ENCODE data around the gene CAPNS1. TPM values are rescaled to one million over a fixed set of nuclear protein-coding genes. Genes with fewer than 3 reads are reported as not detected.
A peak's percentile ranks its signal among the peaks of the same experiment; 100 is the strongest.
"Not testable (repeated sequence)": the region's sequence is repeated elsewhere in the genome, so short reads cannot be mapped to it uniquely, and the experiment has no call there.

Gene CAPNS1
- total RNA-seq, 1 donor from 2014 or later = 854 TPM

DNA sequence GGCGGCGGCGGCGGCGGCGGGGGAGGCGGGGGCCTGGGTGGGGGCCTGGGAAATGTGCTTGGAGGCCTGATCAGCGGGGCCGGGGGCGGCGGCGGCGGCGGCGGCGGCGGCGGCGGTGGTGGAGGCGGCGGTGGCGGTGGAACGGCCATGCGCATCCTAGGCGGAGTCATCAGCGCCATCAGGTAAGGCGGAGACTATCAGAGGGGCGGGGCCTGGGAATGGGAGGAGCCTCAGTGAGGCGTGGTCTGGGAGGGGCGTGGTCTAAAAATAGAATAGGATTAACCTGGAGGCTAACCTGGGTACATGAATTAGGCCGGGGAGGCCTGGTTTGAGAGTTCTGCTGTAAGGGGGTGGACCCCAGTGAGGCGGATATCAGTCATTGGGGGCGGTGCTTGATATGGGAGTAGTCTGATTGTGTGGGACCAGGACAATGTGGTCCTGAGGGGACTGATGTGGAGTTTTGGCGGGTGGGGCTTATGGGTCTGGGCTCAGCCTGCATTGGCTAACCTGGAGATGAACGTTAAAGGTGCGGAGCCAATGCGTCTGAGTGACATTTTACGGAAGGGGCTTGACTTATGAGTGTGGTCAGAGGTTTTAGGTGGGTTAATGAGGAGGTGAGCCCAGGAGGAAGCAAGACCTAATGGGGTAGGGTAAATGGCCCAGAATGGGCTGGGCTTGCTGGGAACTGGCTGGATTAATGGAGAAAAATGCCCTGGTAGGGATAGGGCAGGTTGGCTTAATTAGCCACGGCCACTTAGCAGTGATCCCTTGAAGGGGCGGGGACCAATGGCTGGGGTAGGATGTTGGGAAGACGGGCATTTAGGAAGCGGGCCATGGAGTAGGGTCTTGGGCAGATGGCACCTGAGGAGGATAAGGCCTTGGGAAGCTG, 1.4 kb downstream of the CAPNS1 start:
- ATAC-seq = peak; percentile 71
- intact Hi-C loops (cut with DNase I) = no loop called here
- peak; percentile 92 for DNase-seq (ENCODE audit: missing footprints)

- no peak for DNase-seq (ENCODE audit: missing footprints)
- intact Hi-C loops (cut with DNase I) = no loop called here
- no peak for ATAC-seq
Measured at GRCh38 chr19:36142046-36142445, 2.2 kb downstream of the CAPNS1 start.

GRCh38 chr19:36142496-36142895, 2.6 kb downstream of the CAPNS1 start:
- intact Hi-C loops (cut with DNase I) = no loop called here

DNA sequence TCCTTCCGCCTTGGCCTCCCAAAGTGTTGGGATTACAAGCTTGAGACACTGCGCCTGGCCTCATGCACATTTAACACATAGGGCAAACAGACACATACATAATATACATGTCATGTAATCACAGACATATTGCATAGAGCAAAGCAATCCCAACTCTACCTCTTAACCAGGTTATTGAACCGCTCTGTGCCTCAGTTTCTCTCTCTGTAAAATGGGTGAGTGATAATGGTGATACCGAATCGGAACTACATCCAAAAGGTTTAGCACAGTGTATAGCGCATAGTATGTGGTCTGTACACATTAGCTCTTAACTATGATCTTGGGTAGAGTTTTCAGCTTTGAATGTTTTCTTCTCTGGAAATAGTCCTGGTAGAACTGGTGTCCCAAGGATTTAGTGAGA, 4.8 kb downstream of the CAPNS1 start:
- DNase-seq (ENCODE audit: missing footprints) = no peak
- intact Hi-C loops (cut with DNase I) = no loop called here
- no peak for ATAC-seq

More at GRCh38 chr19:36142496-36142895, 2.6 kb downstream of the CAPNS1 start:
- ATAC-seq (no peak), DNase-seq (ENCODE audit: missing footprints) (no peak)

GRCh38 chr19:36149673-36150406, 10.0 kb downstream of the CAPNS1 start:
- ATAC-seq (peak; percentile 4), DNase-seq (ENCODE audit: missing footprints) (no peak)
- intact Hi-C loops (cut with DNase I) = no loop called here

- DNase-seq (ENCODE audit: missing footprints) = no peak
- ATAC-seq = no peak
- intact Hi-C loops (cut with DNase I) = no loop called here
Measured at GRCh38 chr19:36150586-36150985, 10.7 kb downstream of the CAPNS1 start.

- peak; percentile 70 for ATAC-seq
- no peak for DNase-seq (ENCODE audit: missing footprints)
- intact Hi-C loops (cut with DNase I) = loop anchor here (1.0 kb wide), 2 partner anchors 11 to 23 kb away; partner anchors contain the start of gene CAPNS1
Measured at GRCh38 chr19:36151144-36152018, 11.5 kb downstream of the CAPNS1 start.

- no peak for ATAC-seq
- DNase-seq (ENCODE audit: missing footprints) = no peak
- intact Hi-C loops (cut with DNase I) = loop anchor here (1.0 kb wide), 2 partner anchors 12 to 24 kb away; partner anchors contain the start of gene CAPNS1
Measured at GRCh38 chr19:36152019-36152351, 12.1 kb downstream of the CAPNS1 start.

- peak; percentile 87 for DNase-seq (ENCODE audit: missing footprints)
- peak; percentile 91 for ATAC-seq
- intact Hi-C loops (cut with DNase I) = loop anchor here (1.0 kb wide), 3 partner anchors 12 to 24 kb away; partner anchors contain the start of gene CAPNS1
Measured at GRCh38 chr19:36152352-36153091, 12.7 kb downstream of the CAPNS1 start, which contains the start of gene COX7A1. COX7A1 (minus strand) TSS chr19:36152447; CDS start chr19:36152407, 40 bp downstream.

GRCh38 chr19:36153126-36153525, 13.3 kb downstream of the CAPNS1 start:
- DNase-seq (ENCODE audit: missing footprints) (no peak), ATAC-seq (no peak)
- intact Hi-C loops (cut with DNase I) = loop anchor here (1.0 kb wide), 1 partner anchor 16 kb away; no protein-coding TSS in a partner anchor

DNA sequence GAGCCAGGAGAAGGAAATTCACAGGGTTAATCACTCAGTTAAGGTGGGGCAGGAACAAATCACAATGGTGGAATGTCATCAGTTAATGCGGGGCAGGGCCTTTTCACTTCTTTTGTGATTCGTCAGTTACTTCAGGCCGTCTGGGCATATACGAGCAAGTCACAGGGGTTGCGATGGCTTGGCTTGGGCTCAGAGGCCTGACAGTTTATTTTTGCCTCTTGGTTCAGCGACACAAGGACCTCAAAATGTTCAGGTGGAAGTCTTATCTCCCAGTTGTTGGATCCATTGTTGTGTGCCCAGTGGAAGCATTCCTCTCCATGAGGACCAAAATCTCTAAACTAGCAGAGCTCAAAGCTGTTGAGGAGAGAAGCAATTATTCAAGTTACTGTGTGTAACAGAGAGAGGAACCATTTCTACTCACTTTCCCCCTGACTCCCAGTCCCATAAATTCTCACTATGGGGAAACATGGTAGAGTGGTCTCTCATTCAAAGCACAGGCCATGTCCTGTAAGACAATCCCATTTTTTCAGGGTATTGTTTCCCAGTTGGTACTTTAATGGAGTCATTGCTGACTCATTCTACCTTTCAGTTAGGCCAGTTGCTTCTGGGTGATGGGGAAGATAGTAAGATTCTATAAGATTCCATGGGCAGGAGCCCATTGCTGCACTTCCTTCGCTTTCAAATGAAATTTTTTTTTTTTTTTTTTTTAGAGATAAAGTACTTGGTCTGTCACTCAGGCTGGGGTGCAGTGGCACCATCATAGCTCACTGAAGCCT, 21.1 kb downstream of the CAPNS1 start:
- ATAC-seq (no peak), DNase-seq (ENCODE audit: missing footprints) (no peak)
- intact Hi-C loops (cut with DNase I) = no loop called here

- no peak for ATAC-seq
- no peak for DNase-seq (ENCODE audit: missing footprints)
- intact Hi-C loops (cut with DNase I) = no loop called here
Measured at GRCh38 chr19:36163813-36164212, 23.9 kb downstream of the CAPNS1 start.

- intact Hi-C loops (cut with DNase I) = loop anchor here (1.0 kb wide), 1 partner anchor 16 kb away; no protein-coding TSS in a partner anchor
- ATAC-seq (peak; percentile 39), DNase-seq (ENCODE audit: missing footprints) (no peak)
Measured at GRCh38 chr19:36169084-36169760, 29.4 kb downstream of the CAPNS1 start.

GRCh38 chr19:36172852-36173251, 33.0 kb downstream of the CAPNS1 start:
- intact Hi-C loops (cut with DNase I) = loop anchor here (10.0 kb wide), 1 partner anchor 178 kb away; the partner anchor contains the start of gene SDHAF1
- DNase-seq (ENCODE audit: missing footprints) (no peak), ATAC-seq (no peak)

- not testable (repeated sequence) for ATAC-seq; DNase-seq (ENCODE audit: missing footprints)
- intact Hi-C loops (cut with DNase I) = loop anchor here (10.0 kb wide), 1 partner anchor 179 kb away; the partner anchor contains the start of gene SDHAF1
Measured at GRCh38 chr19:36173846-36174245, 34.0 kb downstream of the CAPNS1 start.

- intact Hi-C loops (cut with DNase I) = loop anchor here (10.0 kb wide), 1 partner anchor 184 kb away; the partner anchor contains the start of gene SDHAF1
- not testable (repeated sequence) for ATAC-seq; DNase-seq (ENCODE audit: missing footprints)
Measured at GRCh38 chr19:36179077-36179476, 39.2 kb downstream of the CAPNS1 start.
